KBM-7 (cell line): ENCODE measurements around the gene C3orf22.

Source experiments
- DNase-seq: peaks from one replicate; pipeline ENCODE4 v3.0.0-alpha.2; 2015
- in situ Hi-C: fragments of 300-500 bp; cut with MboI; formaldehyde crosslinking; loops from 2 replicates; pipeline ENCODE4 v1.14.3; 2020; ENCODE audit warnings: low sequenced_read_pairs, low pct_unique_long_range_greater_than_20kb, mixed read lengths

The C3orf22 gene

GRCh38 chr3:126519506-126520455 lies 39.0 kb downstream of the C3orf22 start:
- DNase-seq, result no peak
- in situ Hi-C loops, result no loop called here

- in situ Hi-C loops, result no loop called here
- no peak for DNase-seq
Observed at GRCh38 chr3:126518779-126519177, 40.0 kb downstream of the C3orf22 start.

- in situ Hi-C loops, result no loop called here
- no peak for DNase-seq
Observed at GRCh38 chr3:126517986-126518778, 40.5 kb downstream of the C3orf22 start.

- DNase-seq, result no peak
- in situ Hi-C loops, result no loop called here
Observed at GRCh38 chr3:126517291-126517951, 41.3 kb downstream of the C3orf22 start, which contains the start of gene UROC1. TSS of gene UROC1 (minus strand) at chr3:126517773. CDS start at chr3:126517719, 54 bp downstream.

GRCh38 chr3:126516936-126517290 lies 41.8 kb downstream of the C3orf22 start:
- no peak for DNase-seq
- in situ Hi-C loops, result no loop called here

GRCh38 chr3:126516152-126516935 lies 42.4 kb downstream of the C3orf22 start:
- no peak for DNase-seq

GRCh38 chr3:126515066-126515706 lies 43.5 kb downstream of the C3orf22 start:
- no peak for DNase-seq
- in situ Hi-C loops, result no loop called here

More at GRCh38 chr3:126516152-126516935, 42.4 kb downstream of the C3orf22 start:
- in situ Hi-C loops, result no loop called here

GRCh38 chr3:126514161-126514560 lies 44.6 kb downstream of the C3orf22 start:
- DNase-seq, result no peak
- in situ Hi-C loops, result no loop called here

- DNase-seq, result no peak
- in situ Hi-C loops, result no loop called here
Observed at GRCh38 chr3:126512916-126513650, 45.6 kb downstream of the C3orf22 start.

- DNase-seq, result no peak
- in situ Hi-C loops, result no loop called here
Observed at GRCh38 chr3:126512026-126512425, 46.7 kb downstream of the C3orf22 start.

GRCh38 chr3:126511291-126511690 lies 47.4 kb downstream of the C3orf22 start:
- in situ Hi-C loops, result no loop called here
- no peak for DNase-seq

GRCh38 chr3:126510308-126510910 lies 48.3 kb downstream of the C3orf22 start:
- no peak for DNase-seq
- in situ Hi-C loops, result no loop called here

GRCh38 chr3:126509597-126510307 lies 49.0 kb downstream of the C3orf22 start:
- DNase-seq, result no peak
- in situ Hi-C loops, result no loop called here

GRCh38 chr3:126508564-126508964 lies 50.2 kb downstream of the C3orf22 start:
- no peak for DNase-seq
- in situ Hi-C loops, result no loop called here

GRCh38 chr3:126507886-126508285 lies 50.8 kb downstream of the C3orf22 start:
- in situ Hi-C loops, result no loop called here
- DNase-seq, result no peak

GRCh38 chr3:126503701-126504100 lies 55.0 kb downstream of the C3orf22 start:
- in situ Hi-C loops, result no loop called here
- DNase-seq, result no peak

- in situ Hi-C loops, result no loop called here
- no peak for DNase-seq
Observed at GRCh38 chr3:126502656-126503055, 56.1 kb downstream of the C3orf22 start.
